Measurements from ENCODE around the gene IGFBP7.

Gene IGFBP7

DNA sequence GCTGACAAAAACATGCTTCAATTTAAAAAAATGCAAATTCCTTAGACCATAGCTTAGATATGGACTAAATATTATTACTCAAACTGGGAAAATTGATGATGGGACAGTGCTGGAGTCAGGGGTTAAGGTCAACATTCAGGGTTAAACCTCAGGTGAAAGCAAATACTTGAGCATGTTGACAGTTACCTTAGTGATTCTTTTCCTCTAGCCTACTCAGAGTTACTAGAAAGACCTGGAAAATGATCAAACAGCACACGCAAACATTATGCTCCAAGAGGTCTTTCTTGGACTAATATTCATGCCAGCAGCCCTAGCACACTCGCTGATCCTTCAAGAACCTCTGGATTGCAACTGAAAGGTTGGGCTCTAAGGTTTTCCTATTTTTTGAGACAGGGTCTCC, 10.8 kb downstream of the IGFBP7 start:
- Histone ChIP-seq H3K27me3 (replicated peaks; ENCODE audit: insufficient read depth, low read length) (no peaks in the 10 kb centered on the region), H3K4me3 (ENCODE audit: low read length) (no peak overlapping the region), H4K20me1 (ENCODE audit: insufficient read depth, low read length) (no peaks in the 10 kb centered on the region), H2AFZ (ENCODE audit: low read length) (no peak overlapping the region), H3K4me2 (ENCODE audit: low read depth, low read length) (no peak overlapping the region), H3K36me3 (replicated peaks; ENCODE audit: insufficient read depth, low read length) (no peaks in the 10 kb centered on the region), H3K79me2 (ENCODE audit: low read length) (no peaks in the 10 kb centered on the region), H3K27ac (ENCODE audit: low read length) (no peak overlapping the region), H3F3A (ENCODE audit: insufficient read depth, low read length) (no peaks in the 10 kb centered on the region), H3K9me2 (replicated peaks; ENCODE audit: insufficient read depth, low read length) (no peaks in the 10 kb centered on the region), H3K9ac (ENCODE audit: low read length) (no peak overlapping the region), H3K4me1 (ENCODE audit: low read length) (no peaks in the 10 kb centered on the region), H3K9me3 (replicated peaks; ENCODE audit: insufficient read depth, low read length) (no peaks in the 10 kb centered on the region)
- TF ChIP-seq EZH2 (optimal IDR thresholded peaks at IDR 0.05; ENCODE audit: low read depth, low read length) (no peak), EZH2phosphoT487 (IDR thresholded peaks at IDR 0.05; ENCODE audit: low read length) (no peak)
- TF ChIP-seq, protein P1, sequence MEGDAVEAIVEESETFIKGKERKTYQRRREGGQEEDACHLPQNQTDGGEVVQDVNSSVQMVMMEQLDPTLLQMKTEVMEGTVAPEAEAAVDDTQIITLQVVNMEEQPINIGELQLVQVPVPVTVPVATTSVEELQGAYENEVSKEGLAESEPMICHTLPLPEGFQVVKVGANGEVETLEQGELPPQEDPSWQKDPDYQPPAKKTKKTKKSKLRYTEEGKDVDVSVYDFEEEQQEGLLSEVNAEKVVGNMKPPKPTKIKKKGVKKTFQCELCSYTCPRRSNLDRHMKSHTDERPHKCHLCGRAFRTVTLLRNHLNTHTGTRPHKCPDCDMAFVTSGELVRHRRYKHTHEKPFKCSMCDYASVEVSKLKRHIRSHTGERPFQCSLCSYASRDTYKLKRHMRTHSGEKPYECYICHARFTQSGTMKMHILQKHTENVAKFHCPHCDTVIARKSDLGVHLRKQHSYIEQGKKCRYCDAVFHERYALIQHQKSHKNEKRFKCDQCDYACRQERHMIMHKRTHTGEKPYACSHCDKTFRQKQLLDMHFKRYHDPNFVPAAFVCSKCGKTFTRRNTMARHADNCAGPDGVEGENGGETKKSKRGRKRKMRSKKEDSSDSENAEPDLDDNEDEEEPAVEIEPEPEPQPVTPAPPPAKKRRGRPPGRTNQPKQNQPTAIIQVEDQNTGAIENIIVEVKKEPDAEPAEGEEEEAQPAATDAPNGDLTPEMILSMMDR (IDR thresholded peaks at IDR 0.05; ENCODE audit: low read length) = no peak
- DNase-seq = no peak

DNA sequence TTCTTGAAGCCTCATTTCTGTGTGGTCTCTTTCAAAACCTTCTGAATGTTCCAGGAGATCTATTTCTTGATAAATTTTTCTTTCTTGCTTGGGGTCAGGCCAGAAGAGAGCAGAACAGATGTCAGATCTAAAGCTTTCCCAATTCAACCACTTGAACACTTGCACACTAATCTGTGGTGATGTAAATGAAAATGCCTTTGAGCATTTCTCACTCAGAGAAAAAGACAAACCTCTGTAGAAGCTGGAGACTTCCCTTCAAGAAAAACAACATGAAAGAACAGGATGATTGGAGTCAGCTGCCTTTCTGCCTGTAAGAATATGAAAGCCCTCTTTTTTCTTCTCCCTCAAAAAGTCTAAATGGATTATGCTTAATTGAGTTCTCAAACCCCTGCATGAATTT, 11.2 kb downstream of the IGFBP7 start:
- TF ChIP-seq, protein P1 (IDR thresholded peaks at IDR 0.05; ENCODE audit: low read length) = no peak
- TF ChIP-seq EZH2phosphoT487 (IDR thresholded peaks at IDR 0.05; ENCODE audit: low read length) = no peak
- TF ChIP-seq EZH2 (optimal IDR thresholded peaks at IDR 0.05; ENCODE audit: low read depth, low read length) = no peak
- H3K4me3 ChIP-seq (ENCODE audit: low read length) = no peak overlapping the region
- H3K9ac ChIP-seq (ENCODE audit: low read length) = no peak overlapping the region
- H3K9me3 ChIP-seq (replicated peaks; ENCODE audit: insufficient read depth, low read length) = no peaks in the 10 kb centered on the region
- H3K79me2 ChIP-seq (ENCODE audit: low read length) = no peaks in the 10 kb centered on the region
- DNase-seq = no peak
- H3F3A ChIP-seq (ENCODE audit: insufficient read depth, low read length) = no peaks in the 10 kb centered on the region
- H3K4me2 ChIP-seq (ENCODE audit: low read depth, low read length) = no peak overlapping the region
- no peak overlapping the region for H3K27ac ChIP-seq (ENCODE audit: low read length)
- no peaks in the 10 kb centered on the region for H3K27me3 ChIP-seq (replicated peaks; ENCODE audit: insufficient read depth, low read length)
- no peaks in the 10 kb centered on the region for H3K9me2 ChIP-seq (replicated peaks; ENCODE audit: insufficient read depth, low read length)
- no peak overlapping the region for H2AFZ ChIP-seq (ENCODE audit: low read length)
- H3K4me1 ChIP-seq (ENCODE audit: low read length) = no peaks in the 10 kb centered on the region
- no peaks in the 10 kb centered on the region for H4K20me1 ChIP-seq (ENCODE audit: insufficient read depth, low read length)
- H3K36me3 ChIP-seq (replicated peaks; ENCODE audit: insufficient read depth, low read length) = no peaks in the 10 kb centered on the region

DNA sequence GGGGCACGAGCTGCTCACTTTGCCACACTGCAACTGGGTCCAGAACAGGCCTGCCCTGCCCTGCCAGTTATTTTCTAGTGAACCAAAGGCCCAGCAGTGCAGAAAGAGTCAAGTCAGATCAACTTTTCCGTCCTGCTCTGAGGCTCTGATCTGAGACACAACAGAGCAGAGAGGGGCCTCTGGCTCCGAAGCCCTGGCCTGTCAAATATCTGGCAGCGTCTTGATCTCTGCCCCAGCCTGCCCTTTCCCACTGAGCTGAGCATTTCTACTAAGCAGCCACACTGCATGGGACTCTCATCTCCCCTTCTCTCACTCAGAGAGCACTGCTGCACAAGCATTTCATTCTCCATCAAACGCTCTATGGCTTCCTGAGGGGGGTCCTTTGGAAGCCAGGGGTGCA, 11.8 kb downstream of the IGFBP7 start:
- Histone ChIP-seq H3K4me1 (ENCODE audit: low read length) (no peaks in the 10 kb centered on the region), H3K9ac (ENCODE audit: low read length) (no peak overlapping the region)

More for the DNA sequence above, 11.8 kb downstream of the IGFBP7 start:
- TF ChIP-seq EZH2phosphoT487 (IDR thresholded peaks at IDR 0.05; ENCODE audit: low read length) (no peak), EZH2 (optimal IDR thresholded peaks at IDR 0.05; ENCODE audit: low read depth, low read length) (no peak)
- TF ChIP-seq, protein P1 (IDR thresholded peaks at IDR 0.05; ENCODE audit: low read length) = no peak
- Histone ChIP-seq H3K4me2 (ENCODE audit: low read depth, low read length) (no peak overlapping the region), H3K36me3 (replicated peaks; ENCODE audit: insufficient read depth, low read length) (no peaks in the 10 kb centered on the region), H3F3A (ENCODE audit: insufficient read depth, low read length) (no peaks in the 10 kb centered on the region), H3K27ac (ENCODE audit: low read length) (no peak overlapping the region), H3K9me2 (replicated peaks; ENCODE audit: insufficient read depth, low read length) (no peaks in the 10 kb centered on the region), H3K27me3 (replicated peaks; ENCODE audit: insufficient read depth, low read length) (no peaks in the 10 kb centered on the region), H3K4me3 (ENCODE audit: low read length) (no peak overlapping the region), H4K20me1 (ENCODE audit: insufficient read depth, low read length) (no peaks in the 10 kb centered on the region), H3K79me2 (ENCODE audit: low read length) (no peaks in the 10 kb centered on the region), H2AFZ (ENCODE audit: low read length) (no peak overlapping the region), H3K9me3 (replicated peaks; ENCODE audit: insufficient read depth, low read length) (no peaks in the 10 kb centered on the region)
- DNase-seq = no peak

Data from MM.1S (cell line).